OCI-LY7 (cell line): ENCODE measurements around the gene MT1HL1. TPM values are rescaled to one million over a fixed set of nuclear protein-coding genes. Genes with fewer than 3 reads are reported as not detected.

Experiments
- BruUV-seq: library from RNA; stranded (reverse); fragments of 400-500 nt; replicated peaks from 2 replicates; lab custom pipeline; 2021; lab: Mats Ljungman, UMichigan
- CTCF ChIA-PET: fragments of 300-600 bp; sonication (Branson Sonifier 250); formaldehyde crosslinking; loops from one replicate; lab custom pipeline; 2022; ENCODE audit warnings: antibody characterized with exemption; ENCODE audit not compliant: unreplicated experiment; lab: Charles Lee
- POLR2A ChIA-PET: fragments of 300-600 bp; sonication (Branson Sonifier 250); formaldehyde crosslinking; loops from one replicate; lab custom pipeline; 2022; ENCODE audit warnings: antibody characterized with exemption; lab: Charles Lee
- DNase-seq: peaks from one replicate; pipeline ENCODE4 v3.0.0-alpha.2; 2015; ENCODE audit warnings: low spot score
- H2AFZ ChIP-seq: fragments of 200-600 bp; sonication (generic), shearing (Covaris generic); 2 replicates; pipeline ENCODE4 v1.6.1; 2014; ENCODE audit warnings: mild to moderate bottlenecking, antibody characterized with exemption, low read length, moderate library complexity
- H3K27ac ChIP-seq: fragments of 200-600 bp; sonication (generic); 2 replicates; pipeline ENCODE4 v1.5.1; 2014; ENCODE audit warnings: mixed run types, low read depth, mild to moderate bottlenecking, moderate library complexity, low read length, inconsistent platforms; ENCODE audit not compliant: poor library complexity, severe bottlenecking
- H3K36me3 ChIP-seq: fragments of 200-600 bp; sonication (generic); 2 replicates; pipeline ENCODE4 v1.6.1; 2014; ENCODE audit warnings: mild to moderate bottlenecking, antibody characterized with exemption, low read length, moderate library complexity, mixed read lengths; ENCODE audit not compliant: insufficient read depth
- H3K4me1 ChIP-seq: fragments of 200-600 bp; sonication (generic); 2 replicates; pipeline ENCODE4 v1.5.1; 2014; ENCODE audit warnings: mild to moderate bottlenecking, low read length; ENCODE audit not compliant: insufficient read depth, poor library complexity, severe bottlenecking
- H3K4me2 ChIP-seq: fragments of 200-600 bp; sonication (generic); 2 replicates; pipeline ENCODE4 v1.6.1; 2014; ENCODE audit warnings: mild to moderate bottlenecking, low read length
- H3K4me3 ChIP-seq: fragments of 200-600 bp; sonication (generic); 2 replicates; pipeline ENCODE4 v1.5.1; 2014; ENCODE audit warnings: mild to moderate bottlenecking, low read depth, low read length; ENCODE audit not compliant: poor library complexity, severe bottlenecking
- H3K79me2 ChIP-seq: fragments of 200-600 bp; sonication (generic); 2 replicates; pipeline ENCODE4 v1.6.1; 2016; ENCODE audit warnings: low read depth, mild to moderate bottlenecking, low read length, moderate library complexity, mixed read lengths; ENCODE audit not compliant: insufficient read depth
- H3K9me2 ChIP-seq: fragments of 200-600 bp; sonication (generic); 2 replicates; pipeline ENCODE4 v1.6.1; 2016; ENCODE audit warnings: mild to moderate bottlenecking, low read length, mixed read lengths; ENCODE audit not compliant: insufficient read depth
- H3K9me3 ChIP-seq: fragments of 200-600 bp; sonication (generic); 2 replicates; pipeline ENCODE4 v1.6.1; 2014; ENCODE audit warnings: mild to moderate bottlenecking, mixed run types, low read length, mixed read lengths
- H4K20me1 ChIP-seq: fragments of 200-600 bp; sonication (generic); 2 replicates; pipeline ENCODE4 v1.6.1; 2014; ENCODE audit warnings: mild to moderate bottlenecking, antibody characterized with exemption, low read length, moderate library complexity, mixed read lengths; ENCODE audit not compliant: insufficient read depth
- CTCF ChIP-seq: fragments of 200-600 bp; sonication (generic); conservative IDR thresholded peaks from 2 replicates; pipeline ENCODE4 v1.5.1; 2014; ENCODE audit warnings: mild to moderate bottlenecking, antibody characterized with exemption, low read length, moderate library complexity, mixed read lengths
- EZH2phosphoT487 ChIP-seq: fragments of 200-600 bp; sonication (generic); IDR thresholded peaks from 2 replicates; pipeline ENCODE4 v1.6.1; 2018; ENCODE audit warnings: low read depth, borderline replicate concordance, mild to moderate bottlenecking, mixed run types, antibody characterized with exemption, low read length, moderate library complexity, mixed read lengths
- intact Hi-C: fragments of 100-400 bp; cut with micrococcal nuclease; formaldehyde crosslinking; loops from one replicate; pipeline ENCODE4 v1.10.0; 2022; ENCODE audit not compliant: unreplicated experiment
- total RNA-seq, 2 experiments: library from RNA; depleted of rRNA in 1 of 2; stranded (reverse); fragments of >200 nt in 1 of 2; shearing (Covaris generic) in 1 of 2; gene quantifications; 2 replicates each; pipeline ENCODE4 v1.2.3, GENCODE V29; 2014 to 2022

Gene MT1HL1
- total RNA-seq, 2 experiments from 2014 or later = not detected

GRCh38 chr1:237033804-237034203, 29.6 kb upstream of the MT1HL1 start:
- Histone ChIP-seq H3K27ac (no peak overlapping the region), H3K4me2 (no peak overlapping the region), H4K20me1 (no peaks in the 10 kb centered on the region), H3K4me3 (no peak overlapping the region), H3K9me3 (no peaks in the 10 kb centered on the region), H3K9me2 (no peaks in the 10 kb centered on the region), H3K36me3 (no peaks in the 10 kb centered on the region), H3K79me2 (no peaks in the 10 kb centered on the region), H3K4me1 (no peaks in the 10 kb centered on the region), H2AFZ (no peak overlapping the region)
- TF ChIP-seq EZH2phosphoT487 = no peak
- no peak for TF ChIP-seq CTCF
- CTCF ChIA-PET = no interaction called here
- DNase-seq = no peak
- POLR2A ChIA-PET = interaction anchor here (1.0 kb wide), 1 partner anchor 13 kb away, joined by 3 read pairs; no protein-coding TSS in a partner anchor
- no TSS peak for BruUV-seq
- intact Hi-C loops = no loop called here

GRCh38 chr1:237033061-237033460, 28.8 kb upstream of the MT1HL1 start:
- no TSS peak for BruUV-seq
- no peak overlapping the region for H3K4me2 ChIP-seq
- no peaks in the 10 kb centered on the region for H3K4me1 ChIP-seq
- H2AFZ ChIP-seq = no peak overlapping the region
- ChIA-PET POLR2A (interaction anchor here (0.6 to 1.0 kb wide), 2 partner anchors 14 to 1029 kb away, joined by 3 to 6 read pairs; no protein-coding TSS in a partner anchor), CTCF (no interaction called here)
- no peak overlapping the region for H3K27ac ChIP-seq
- H3K4me3 ChIP-seq = no peak overlapping the region
- intact Hi-C loops = no loop called here
- H4K20me1 ChIP-seq = no peaks in the 10 kb centered on the region
- H3K36me3 ChIP-seq = no peaks in the 10 kb centered on the region
- H3K9me3 ChIP-seq = no peaks in the 10 kb centered on the region
- TF ChIP-seq CTCF = no peak
- no peak for TF ChIP-seq EZH2phosphoT487
- no peaks in the 10 kb centered on the region for H3K9me2 ChIP-seq
- no peaks in the 10 kb centered on the region for H3K79me2 ChIP-seq
- no peak for DNase-seq

GRCh38 chr1:237032029-237032428, 27.8 kb upstream of the MT1HL1 start:
- BruUV-seq = no TSS peak
- Histone ChIP-seq H3K36me3 (no peaks in the 10 kb centered on the region), H3K9me2 (no peaks in the 10 kb centered on the region), H2AFZ (no peak overlapping the region), H4K20me1 (no peaks in the 10 kb centered on the region), H3K4me1 (no peaks in the 10 kb centered on the region), H3K9me3 (no peaks in the 10 kb centered on the region), H3K27ac (no peak overlapping the region), H3K4me2 (no peak overlapping the region), H3K4me3 (no peak overlapping the region), H3K79me2 (no peaks in the 10 kb centered on the region)
- POLR2A ChIA-PET = no interaction called here
- CTCF ChIA-PET = no interaction called here
- no peak for DNase-seq
- no peak for TF ChIP-seq CTCF
- no peak for TF ChIP-seq EZH2phosphoT487
- intact Hi-C loops = no loop called here
